Measurements from ENCODE around the gene NCKAP5.

- TF ChIP-seq, protein P1, sequence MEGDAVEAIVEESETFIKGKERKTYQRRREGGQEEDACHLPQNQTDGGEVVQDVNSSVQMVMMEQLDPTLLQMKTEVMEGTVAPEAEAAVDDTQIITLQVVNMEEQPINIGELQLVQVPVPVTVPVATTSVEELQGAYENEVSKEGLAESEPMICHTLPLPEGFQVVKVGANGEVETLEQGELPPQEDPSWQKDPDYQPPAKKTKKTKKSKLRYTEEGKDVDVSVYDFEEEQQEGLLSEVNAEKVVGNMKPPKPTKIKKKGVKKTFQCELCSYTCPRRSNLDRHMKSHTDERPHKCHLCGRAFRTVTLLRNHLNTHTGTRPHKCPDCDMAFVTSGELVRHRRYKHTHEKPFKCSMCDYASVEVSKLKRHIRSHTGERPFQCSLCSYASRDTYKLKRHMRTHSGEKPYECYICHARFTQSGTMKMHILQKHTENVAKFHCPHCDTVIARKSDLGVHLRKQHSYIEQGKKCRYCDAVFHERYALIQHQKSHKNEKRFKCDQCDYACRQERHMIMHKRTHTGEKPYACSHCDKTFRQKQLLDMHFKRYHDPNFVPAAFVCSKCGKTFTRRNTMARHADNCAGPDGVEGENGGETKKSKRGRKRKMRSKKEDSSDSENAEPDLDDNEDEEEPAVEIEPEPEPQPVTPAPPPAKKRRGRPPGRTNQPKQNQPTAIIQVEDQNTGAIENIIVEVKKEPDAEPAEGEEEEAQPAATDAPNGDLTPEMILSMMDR (IDR thresholded peaks at IDR 0.05): no peak
- TF ChIP-seq POLR2A (IDR thresholded peaks at IDR 0.05): no peak
These were observed 671.2 kb downstream of the NCKAP5 start for GRCh38 chr2:132897111-132897510.
